NCI-H2107 (cell line): Measurements from ENCODE around the gene RPS25.
A peak's percentile ranks its signal among the peaks of the same experiment; 100 is the strongest.
"Not testable (repeated sequence)": the region's sequence is repeated elsewhere in the genome, so short reads cannot be mapped to it uniquely, and the experiment has no call there.

ENCODE experiments used
- DNase-seq: peaks from one replicate; lab custom pipeline; 2025; lab: John Stamatoyannopoulos, UW

Gene RPS25

DNA sequence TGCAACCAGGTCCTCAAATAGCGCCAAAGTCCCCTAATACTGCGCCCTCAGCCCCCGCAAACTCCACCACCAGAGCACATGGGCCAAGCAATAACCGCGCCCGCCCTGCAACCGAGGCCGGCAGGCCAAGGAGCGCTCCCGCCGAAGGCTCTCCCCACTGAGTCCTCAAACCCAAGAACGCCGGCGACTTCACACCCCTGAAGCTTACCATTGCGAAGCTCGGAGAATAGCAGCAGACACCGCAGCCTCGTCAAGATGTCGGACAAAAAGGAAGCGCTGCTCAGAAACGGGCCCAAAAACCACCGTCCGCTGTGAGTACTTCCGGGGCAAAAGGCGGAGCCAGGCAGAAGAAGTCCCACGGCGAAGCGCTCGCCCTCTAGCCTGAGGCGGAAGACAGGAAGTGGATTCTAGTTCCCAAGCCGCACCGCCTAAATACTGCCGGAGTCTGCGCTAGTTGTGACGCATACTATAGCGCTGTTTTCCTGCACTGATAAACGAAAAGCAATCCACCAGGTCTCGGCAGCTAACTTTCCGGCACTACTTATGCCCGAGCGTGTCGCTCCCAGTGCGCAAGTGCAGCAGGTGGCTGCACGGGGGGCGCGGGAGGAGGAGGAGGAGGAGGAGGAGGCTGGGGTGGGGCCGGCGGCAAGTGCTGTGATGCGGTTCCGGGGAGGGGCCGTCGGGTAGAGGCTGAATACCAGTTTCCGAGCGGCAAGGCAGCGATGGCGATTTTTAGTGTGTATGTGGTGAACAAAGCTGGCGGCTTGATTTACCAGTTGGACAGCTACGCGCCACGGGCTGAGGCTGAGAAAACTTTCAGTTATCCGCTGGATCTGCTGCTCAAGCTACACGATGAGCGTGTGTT is at the start of gene RPS25, which contains the start of gene TRAPPC4:
Gene RPS25 (minus strand): TSS at position 270 of the 865 bp plus-strand sequence. CDS start 59 bp downstream, at position 211.
Gene TRAPPC4 (plus strand): TSS at position 693 of the 865 bp plus-strand sequence. CDS start 30 bp downstream, at position 723.
- peak; percentile 86 for DNase-seq

DNA sequence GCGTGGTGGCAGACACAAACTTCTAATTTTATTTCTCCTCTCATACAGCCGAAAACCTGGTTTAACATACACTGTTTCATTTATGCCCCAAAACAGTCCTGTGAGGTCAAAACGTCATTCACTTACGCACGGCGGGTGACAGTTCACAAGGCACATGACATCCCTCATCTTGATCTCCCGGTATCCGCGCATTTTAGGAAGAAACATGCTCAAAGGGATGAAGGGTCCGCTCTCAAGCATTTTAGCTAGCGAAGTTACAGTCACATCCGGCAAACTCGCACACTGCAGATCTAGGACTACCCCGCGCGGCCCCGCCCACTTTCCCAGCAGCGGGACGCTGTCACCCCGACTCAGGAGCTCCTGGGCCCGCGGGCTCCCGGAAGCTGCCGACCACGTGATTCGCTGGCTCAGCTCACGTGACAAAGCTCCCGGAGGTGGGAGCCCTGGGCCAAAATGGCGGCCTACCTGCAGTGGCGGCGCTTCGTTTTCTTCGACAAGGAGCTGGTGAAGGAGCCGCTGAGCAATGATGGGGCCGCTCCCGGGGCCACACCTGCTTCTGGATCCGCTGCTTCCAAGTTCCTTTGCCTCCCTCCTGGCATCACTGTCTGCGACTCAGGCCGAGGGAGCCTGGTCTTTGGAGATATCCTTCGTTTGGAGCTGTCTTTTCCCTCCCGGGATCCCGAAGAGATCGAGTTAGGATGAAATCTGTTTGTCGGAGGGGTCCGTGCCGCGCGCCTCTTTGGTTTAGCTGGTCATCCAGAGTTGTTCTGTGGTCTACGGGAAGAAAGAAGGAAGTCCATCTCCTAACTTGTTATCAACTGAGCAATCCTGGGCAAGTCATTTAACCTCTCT is 49.5 kb upstream of the RPS25 start, which contains the start of gene VPS11:
Gene VPS11 (plus strand): TSS at position 448 of the 852 bp plus-strand sequence. CDS start 6 bp downstream, at position 454.
- DNase-seq = peak; percentile 94

DNA sequence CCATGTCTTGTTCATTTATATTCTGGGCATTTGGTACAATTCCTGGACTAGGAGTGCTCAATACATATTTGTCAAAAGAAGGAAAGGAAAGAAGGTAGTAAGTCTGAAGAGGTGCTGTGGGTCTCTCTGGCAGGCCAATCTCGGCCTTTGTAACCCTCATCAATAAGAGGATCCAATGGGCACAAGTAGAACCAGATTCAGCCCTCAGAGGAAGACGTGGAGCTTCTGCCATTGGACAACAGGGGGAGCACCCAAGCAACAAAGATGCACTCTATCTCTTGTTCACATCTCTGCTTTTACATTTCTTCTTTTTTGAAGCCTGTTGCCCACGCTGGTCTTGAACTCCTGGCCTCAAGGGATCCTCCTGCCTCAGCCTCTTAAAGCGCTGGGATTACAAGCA is 47.2 kb upstream of the RPS25 start:
- DNase-seq = no peak

DNA sequence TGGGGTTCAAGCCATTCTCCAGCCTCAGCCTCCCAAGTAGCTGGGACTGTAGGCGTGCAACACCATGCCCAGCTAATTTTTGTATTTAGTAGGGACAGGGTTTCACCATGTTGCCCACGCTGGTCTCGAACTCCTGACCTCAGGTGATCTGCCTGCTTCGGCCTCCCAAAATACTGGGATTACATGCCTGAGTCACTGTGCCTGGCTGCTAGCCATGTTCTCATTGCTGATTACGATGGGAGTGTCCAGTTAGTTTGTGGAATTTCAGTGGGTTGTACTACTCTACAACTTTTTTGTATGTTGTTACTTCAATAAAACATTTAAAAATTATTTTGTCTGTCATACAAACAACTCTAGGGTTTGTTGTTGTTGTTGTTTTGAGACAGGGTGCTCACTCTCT is 44.6 kb upstream of the RPS25 start:
- DNase-seq = no peak

DNA sequence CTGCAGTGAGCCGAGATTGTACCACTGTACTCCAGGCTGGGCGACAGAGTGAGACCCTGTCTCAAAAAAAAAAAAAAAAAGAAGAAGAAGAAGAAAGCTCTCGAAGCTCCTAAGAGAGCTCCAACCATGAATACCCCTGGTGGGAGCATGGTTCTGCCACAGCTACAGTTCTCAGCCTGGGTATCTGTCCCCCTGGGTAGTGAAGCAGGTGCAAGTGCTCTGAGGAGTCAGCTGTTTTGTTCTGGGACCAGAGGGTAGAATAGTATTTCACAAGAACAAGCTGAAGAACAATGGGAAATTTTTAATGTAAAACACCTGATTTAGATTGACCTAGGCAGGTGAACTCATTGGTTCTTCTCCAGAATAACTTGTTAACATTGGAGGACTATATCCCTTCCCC is 43.1 kb upstream of the RPS25 start:
- DNase-seq = no peak

DNA sequence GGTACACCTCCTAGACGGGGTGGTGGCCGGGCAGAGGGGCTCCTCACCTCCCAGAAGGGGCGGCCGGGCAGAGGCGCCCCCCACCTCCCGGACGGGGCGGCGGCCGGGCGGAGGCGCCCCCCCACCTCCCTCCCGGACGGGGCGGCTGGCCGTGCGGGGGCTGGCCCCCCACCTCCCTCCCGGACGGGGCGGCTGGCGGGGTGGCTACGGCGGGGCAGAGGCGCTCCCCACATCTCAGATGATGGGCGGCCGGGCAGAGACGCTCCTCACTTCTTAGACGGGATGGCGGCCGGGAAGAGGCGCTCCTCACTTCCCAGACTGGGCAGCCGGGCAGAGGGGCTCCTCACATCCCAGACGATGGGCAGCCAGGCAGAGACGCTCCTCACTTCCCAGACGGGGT is 41.0 kb upstream of the RPS25 start:
- not testable (repeated sequence) for DNase-seq

DNA sequence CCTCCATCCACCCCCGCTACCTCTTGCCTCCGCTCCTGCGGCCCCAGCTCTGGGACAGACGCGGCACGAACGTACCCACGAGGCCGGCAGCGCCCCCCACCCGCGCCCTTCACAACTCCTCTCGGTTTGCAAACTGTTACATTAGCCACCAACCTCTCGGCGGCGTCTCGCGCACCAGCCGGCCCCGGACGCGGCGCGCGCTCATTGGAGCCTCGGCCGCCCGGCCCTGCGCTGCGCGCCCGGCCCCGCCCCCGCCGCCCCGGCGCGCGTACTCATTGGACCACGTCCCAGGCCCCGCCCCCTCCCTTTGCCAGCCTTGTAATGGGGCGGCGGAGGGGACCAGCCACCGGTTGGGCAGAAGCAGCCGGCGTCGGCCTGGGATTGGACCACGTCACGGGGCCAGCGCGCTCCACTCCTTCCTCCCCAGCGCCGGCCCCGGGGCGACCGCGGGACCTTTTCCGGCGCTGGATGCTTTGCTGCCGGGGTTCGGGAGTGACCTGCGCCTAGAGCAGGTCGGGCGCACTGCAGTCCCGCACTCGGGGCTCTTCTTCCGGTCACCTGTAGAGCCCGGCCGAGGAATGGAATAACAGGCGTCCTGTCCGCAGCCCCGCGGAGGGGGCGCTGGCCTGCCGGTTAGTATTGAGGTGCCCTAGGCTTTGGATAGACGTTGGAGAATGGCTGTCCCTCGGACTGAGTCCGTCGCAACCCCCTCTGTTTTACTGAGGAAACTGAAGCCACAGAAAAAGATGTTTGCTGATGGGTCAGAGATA is 39.0 kb upstream of the RPS25 start, which contains the start of gene HYOU1:
Gene HYOU1 (minus strand): TSS at position 206 of the 770 bp plus-strand sequence. CDS start 1,045 bp downstream, outside the sequence.
- DNase-seq = peak; percentile 96

DNA sequence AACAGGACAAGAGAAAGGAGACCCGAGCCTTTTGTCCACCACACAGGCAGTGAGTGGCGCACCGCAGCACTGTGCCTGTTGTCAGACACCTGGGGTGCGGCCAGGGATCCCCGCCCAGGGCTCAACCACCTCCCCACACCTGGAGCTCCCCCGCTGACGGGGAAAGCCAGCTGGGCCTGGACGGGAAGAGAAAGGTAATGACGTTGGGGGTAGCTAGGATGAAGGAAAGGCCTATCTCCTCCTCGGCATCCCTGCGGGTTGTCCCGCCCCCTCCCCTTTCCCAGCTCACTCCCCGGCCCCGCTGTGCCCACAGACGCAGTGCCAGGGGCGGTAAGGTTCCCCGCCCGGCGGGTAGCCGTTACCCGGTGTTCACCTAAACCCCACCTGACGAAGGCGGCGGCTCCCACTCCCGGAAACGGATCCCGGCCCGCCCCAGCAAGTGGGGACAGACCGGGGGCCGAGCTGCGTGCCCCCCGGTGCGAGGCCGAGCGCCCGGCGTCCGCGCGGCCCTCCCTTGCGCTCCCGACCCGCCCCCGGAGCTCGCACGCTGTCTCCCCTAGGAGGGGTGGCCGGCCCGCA is 38.4 kb upstream of the RPS25 start:
- no peak for DNase-seq

DNA sequence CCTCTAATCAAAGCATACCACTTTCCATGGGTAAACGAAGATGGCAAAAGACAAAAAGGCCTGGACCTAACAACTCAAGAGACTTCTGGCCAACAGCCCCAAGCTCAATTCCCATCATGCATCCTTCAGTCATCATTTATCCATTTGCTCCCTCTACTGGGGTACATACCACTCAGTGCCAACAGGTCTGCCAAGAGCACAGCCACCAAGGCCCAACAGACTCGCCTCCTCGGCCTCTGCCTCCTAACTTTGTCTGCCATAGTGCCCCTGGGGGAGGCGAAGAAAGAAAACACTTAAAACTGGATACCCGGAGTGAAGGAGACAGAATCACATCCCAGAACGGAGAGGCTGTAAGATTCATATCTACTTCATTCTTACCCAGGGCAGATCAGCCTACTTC is 37.8 kb upstream of the RPS25 start:
- DNase-seq = no peak

DNA sequence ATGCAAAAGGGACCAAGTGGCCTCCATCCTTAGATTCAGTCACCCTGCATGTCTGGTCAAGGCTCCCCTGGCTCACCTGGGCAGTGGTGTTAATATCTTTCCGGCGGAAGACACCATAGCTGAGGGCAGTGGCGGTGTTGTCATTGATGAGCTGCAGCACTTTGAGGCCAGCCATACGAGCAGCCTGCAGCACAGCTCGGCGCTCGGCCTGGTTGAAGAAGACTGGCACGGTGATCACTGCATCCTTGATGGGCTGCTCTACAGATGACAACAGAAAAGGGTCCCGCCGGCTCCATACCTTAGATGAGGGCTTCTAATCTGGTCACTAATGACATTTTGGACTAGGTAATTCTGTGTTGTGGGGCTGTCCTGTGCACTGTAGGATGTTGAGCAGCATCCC is 36.3 kb upstream of the RPS25 start:
- DNase-seq = no peak

DNA sequence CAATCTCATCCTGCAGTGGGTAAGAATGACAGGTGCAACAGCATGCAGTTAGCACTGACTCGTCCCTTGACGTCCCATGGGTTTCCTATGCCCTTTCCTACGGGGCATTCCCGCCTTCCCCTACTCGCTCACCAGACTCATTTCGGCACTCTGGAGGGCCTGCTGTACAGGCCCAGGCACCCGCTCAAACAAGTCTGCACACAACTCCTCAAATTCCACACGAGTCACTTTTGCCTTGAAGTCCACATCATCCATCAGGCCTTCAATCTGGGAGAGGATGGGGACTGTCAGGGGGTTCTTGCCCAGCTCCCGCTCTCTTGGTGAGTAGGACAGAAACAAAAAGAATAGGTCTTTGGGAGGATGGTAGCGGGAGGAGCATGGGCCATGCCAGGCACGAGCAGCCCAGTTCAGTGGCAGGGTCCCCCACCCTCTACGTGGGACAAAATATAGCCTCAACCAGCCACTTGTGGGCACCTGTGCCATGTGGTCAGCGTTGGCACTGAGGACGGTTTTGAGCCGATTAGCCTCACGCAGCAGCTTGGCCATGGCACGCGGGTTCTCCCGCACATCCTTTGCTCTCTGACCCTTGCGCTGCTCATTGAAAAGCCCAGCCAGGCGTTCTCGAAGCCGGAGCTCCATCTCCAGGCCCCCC is 34.1 kb upstream of the RPS25 start:
- no peak for DNase-seq

DNA sequence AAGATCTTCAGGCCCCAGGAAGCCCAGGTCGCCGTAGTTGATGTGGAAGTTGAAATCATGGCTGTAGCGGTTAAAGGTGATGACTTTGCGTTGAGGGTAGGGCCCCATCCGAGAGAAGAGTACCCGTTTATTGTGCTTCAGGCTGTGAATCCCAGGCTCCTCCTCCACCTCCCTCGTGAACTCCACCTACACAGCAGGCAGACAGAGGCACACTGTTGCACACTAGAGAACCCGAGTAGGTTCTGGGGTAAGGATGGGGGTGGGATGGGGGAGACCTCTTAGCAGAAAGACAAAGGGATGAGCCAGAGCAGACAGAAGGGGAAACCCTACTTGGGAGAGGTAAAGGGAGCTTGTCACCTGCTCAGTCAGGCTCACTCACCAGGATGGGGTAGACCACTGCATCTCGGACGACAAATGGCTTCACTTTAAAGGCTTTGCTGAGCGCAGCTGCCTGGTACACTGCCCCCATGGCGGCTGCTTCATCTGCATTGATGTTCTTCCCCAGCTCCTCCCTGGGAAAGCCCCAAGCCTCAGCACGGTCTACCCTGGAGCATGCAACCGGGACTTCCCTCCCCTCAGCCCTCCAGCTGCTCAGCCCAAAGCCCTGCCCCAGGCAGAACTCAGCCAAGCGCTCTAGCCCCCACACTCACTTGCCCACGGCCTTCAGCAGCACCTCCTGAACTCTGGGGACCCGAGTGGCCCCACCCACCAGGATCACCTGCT is 33.5 kb upstream of the RPS25 start:
- DNase-seq = no peak

DNA sequence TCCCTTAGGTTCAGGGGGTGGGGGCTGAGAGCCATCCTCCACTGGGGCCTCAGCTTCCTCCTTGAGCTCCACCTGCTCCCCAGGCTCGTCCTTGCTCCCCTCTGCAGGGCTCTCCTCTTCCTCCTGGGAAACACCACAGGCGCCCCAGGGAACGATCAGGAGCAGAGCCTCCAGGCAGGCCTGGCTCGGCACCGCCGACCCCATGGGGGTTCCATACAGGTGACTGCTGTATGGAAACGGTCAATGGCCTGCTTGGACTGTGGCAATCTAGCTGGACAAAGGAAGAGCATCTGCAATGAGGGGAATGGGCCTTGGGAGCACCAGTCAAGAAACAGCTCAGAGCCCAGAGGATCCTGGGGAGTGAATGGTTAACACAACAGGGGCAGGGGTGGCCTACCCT is 30.9 kb upstream of the RPS25 start:
- no peak for DNase-seq

DNA sequence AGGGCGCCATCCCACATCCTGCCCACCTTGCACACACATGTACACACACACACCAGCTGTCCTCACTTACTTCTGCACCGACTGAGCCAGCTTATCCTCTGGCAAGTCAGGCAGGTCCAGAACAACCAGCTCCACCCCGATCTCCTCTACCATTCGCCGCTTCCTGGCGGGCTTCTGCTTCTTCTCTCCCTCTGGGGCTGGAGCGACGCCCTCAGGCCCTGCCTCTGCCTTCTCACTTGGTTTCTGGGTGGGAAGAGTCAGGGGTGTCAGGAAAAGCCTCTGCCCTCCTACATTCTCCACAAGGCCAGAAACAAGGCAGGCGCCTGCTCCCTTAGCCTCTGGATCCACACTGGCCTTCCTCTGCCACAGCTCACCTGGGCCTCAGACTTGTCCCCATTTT is 30.5 kb upstream of the RPS25 start:
- DNase-seq = no peak

DNA sequence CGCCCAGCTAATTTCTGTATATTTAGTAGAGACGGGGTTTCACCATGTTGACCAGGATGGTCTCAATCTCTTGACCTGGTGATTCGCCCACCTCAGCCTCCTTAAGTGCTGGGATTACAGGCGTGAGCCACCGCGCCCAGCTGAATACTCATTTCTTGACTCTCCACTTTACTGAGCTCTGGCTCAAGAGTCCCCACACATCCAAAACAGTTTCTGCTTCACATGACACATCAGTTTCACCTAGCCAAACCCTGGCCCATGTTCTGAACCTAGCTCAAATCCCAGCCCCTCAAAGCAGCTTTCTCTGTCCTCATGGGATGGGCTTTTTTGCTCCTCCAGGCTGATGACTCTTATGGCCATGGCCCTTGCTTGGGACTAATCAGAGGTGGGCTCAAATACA is 29.1 kb upstream of the RPS25 start:
- no peak for DNase-seq

DNA sequence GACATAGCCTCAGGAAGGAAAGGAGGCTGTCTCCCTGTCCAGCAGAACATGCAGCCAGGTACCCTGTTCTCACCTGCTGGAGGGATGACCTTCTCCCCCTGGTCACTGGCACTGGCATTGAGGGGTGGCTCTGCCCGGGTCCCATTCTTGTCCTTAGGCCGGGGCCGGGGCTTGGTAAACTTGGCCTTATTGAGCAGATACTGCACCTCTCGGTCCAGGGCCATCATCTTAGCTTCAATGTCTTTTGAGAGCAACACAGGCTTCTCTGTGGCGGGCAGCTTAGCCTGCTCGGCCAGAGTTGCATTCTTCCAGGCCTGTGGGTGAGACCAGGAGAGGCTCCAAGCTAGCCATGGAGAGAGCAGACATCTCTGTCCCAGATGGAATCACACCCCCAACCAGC is 28.3 kb upstream of the RPS25 start:
- DNase-seq = no peak

DNA sequence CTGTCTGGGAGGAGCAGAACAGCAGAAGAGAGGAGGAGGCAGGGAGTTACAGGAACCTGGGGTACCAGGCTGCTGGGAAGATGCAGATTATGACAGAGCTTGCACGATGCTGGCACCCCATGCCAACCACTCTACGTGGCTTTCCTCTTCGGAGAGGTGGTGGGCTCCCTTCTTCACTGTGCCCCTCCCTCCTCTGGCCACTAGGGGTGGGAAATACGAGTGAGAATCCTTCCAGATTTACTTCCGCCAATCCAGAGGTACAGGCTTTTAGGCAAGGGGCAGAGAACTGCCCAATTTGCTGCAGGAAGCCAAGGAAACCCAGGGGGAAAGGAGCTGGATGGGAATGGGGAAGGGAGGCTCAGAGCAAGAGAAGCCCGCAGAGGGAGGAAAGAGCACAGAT is 26.6 kb upstream of the RPS25 start:
- DNase-seq = no peak

DNA sequence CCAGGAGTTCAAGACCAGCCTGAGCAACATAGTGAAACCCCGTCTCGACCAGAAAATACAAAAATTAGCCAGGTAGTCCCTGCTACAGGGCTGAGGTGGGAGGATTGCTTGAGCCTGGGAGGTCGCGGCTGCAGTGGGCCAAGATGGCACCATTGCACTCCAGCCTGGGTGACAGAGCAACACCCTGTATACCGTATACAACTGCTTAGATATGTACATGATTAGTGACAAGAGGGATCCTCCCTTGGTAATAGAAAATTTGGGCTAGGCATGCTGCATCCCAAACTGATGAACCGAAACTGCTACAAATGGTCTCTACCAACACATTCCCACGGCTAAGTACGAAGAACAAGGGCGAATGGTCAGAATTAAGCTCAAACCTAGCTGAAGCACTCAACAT is 24.8 kb upstream of the RPS25 start:
- DNase-seq = no peak

DNA sequence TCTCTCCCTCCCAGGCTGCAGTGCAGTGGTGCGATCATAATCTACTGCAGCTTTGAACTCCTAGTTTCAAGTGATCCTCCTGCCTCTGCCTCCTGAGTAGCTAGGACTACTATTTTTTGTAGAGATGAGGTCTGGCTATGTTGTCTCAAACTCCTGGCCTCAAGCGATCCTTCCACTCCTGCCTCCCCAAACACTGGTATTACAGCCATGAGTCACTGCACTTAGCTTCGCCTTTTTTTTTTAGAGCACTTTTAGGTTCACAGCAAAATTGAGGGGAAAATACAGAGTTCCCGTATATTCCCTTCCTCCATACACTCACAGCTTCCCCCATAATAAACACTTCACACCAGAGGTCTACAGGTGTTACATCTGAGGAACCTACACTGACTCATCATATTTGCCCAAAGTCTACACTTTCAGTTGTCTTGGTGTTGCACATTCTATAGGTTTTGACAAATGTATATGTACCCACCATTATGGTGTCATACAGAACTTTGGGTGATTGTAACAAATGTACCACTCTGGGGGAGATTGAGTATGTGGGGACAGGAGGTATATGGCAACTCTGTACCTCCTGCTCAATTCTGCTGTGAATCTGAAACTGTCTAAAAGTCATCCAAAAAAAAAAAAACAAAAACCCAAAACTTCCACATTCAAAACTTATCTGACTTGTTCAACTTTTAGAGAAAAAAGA is 23.8 kb upstream of the RPS25 start:
- no peak for DNase-seq

DNA sequence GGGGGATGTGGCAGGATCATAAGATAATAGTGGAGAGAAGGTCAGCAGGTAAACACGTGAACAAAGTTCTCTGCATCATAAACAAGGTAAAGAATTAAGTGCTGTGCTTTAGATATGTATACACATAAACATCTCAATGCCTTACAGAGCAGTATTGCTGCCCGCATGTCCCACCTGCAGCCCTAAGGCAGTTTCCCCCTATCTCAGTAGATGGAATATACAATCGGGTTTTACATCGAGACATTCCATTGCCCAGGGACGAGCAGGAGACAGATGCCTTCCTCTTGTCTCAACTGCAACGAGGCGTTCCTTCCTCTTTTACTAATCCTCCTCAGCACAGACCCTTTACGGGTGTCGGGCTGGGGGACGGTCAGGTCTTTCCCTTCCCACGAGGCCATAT is 21.3 kb upstream of the RPS25 start:
- not testable (repeated sequence) for DNase-seq
